ENCODE results near the gene TRIM17. TPM values are rescaled to one million over a fixed set of nuclear protein-coding genes. Genes with fewer than 3 reads are reported as not detected.

TRIM17 gene
- total and polyA plus RNA-seq, 9 of the 15 experiments (the other 6 are each of a cell fraction or from before 2014, with no cell fraction given) = not detected

DNA sequence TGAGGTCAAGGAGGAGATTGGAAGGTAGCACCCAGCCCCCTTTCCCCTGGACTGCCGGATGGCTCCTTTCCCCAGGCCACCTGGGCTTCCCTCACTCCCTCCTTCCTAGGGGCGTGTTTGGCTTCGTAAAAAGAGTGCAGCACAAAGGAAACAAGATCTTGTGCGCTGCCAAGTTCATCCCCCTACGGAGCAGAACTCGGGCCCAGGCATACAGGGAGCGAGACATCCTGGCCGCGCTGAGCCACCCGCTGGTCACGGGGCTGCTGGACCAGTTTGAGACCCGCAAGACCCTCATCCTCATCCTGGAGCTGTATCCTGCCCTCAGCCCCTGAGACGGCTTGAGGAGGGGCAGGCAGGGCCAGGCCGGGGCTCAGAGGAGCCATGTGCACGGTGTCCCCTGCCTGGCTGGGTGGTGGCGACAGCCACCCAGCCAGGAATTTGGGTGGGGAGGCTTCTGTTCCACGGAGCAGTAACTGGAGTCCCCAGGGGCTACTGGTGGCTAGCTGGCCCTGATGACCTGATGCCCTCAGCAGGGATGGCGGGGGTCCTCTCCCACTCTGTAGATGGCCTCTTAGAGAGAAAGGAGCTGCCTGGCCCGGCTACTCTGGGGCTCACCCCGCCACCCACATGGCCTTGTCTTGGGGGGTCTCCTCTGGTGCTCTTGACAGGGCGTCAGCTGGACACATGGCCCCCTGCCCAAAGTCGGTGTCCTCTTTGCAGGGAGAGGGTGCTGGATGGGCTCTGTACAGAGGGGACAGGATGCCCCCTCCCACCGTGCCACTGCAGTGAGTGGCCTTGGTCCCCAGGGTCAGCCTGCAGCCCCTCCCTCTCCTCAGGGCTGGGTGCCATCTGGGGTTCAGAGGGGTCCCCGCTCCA lies 49.6 kb downstream of the TRIM17 start:
- DNase-seq (ENCODE audit: extremely low read depth in 1 of 4, low spot score in 3 of 4) = no peak
- H3K27ac ChIP-seq (ENCODE audit: extremely low read depth, low read depth, low read length) = peak overlapping the region; percentile 85
- H3K9me3 ChIP-seq (replicated peaks; ENCODE audit: control insufficient read depth, insufficient read depth, low read depth, low read length) = no peaks in the 10 kb centered on the region
- no peaks in the 10 kb centered on the region for H4K20me1 ChIP-seq (replicated peaks; ENCODE audit: control insufficient read depth, insufficient read depth, low read length)
- H3K36me3 ChIP-seq (ENCODE audit: control insufficient read depth, insufficient read depth, low read length) = no peaks in the 10 kb centered on the region
- no TSS peak for BruUV-seq (replicated peaks)
- WGBS (ENCODE audit: insufficient coverage, low coverage, missing lambda C conversion rate) = 75% methylated on average over 24 of the region's 24 CpGs
- in situ Hi-C loops (cut with MboI) = no loop called here
- peak overlapping the region; percentile 71 to 91; a peak in 3 of 4 replicates for H3K9ac ChIP-seq (ENCODE audit: insufficient read depth in 1 of 2, low read depth in 2 of 2, low read length in 2 of 2)
- ChIA-PET CTCF (ENCODE audit: low intra/inter-chr PET ratio) (interaction anchor here (0.6 kb wide), 1 partner anchor 46 kb away, joined by 4 read pairs; no protein-coding TSS in a partner anchor), POLR2A (interaction anchor here (0.6 to 1.8 kb wide), 4 partner anchors 10 to 89 kb away, joined by 3 to 16 read pairs (median 4); a partner anchor contains a TSS)
- TF ChIP-seq TBP (optimal IDR thresholded peaks at IDR 0.05; ENCODE audit: low read depth, low read length) (no peak), ELF1 (tag; IDR thresholded peaks at IDR 0.05) (no peak), PTBP1 (IDR thresholded peaks at IDR 0.05; ENCODE audit: low read depth, low read length) (0 out of 2 replicates have a peak, but pooled peaks have one; percentile 38), FOXP1 (CRISPR knock-in tag; IDR thresholded peaks at IDR 0.05) (no peak), MTF1 (CRISPR knock-in tag; IDR thresholded peaks at IDR 0.05; ENCODE audit: borderline replicate concordance) (no peak), FOXK1 (CRISPR knock-in tag; IDR thresholded peaks at IDR 0.05; ENCODE audit: borderline replicate concordance) (no peak), SMARCE1 (IDR thresholded peaks at IDR 0.05) (no peak), HCFC1 (IDR thresholded peaks at IDR 0.05; ENCODE audit: low read depth, low read length) (no peak), ZNF12 (CRISPR knock-in tag; IDR thresholded peaks at IDR 0.05) (0 out of 2 replicates have a peak, but pooled peaks have one; percentile 37), ZNF311 (CRISPR knock-in tag; IDR thresholded peaks at IDR 0.05) (no peak), ZBTB7A (IDR thresholded peaks at IDR 0.05; ENCODE audit: borderline replicate concordance, control insufficient read depth, low read depth, low read length) (peak; percentile 62; the same call in 1 of the 2 replicates), CBFB (CRISPR knock-in tag; IDR thresholded peaks at IDR 0.05) (0 out of 2 replicates have a peak, but pooled peaks have one; percentile 16)
- TF ChIP-seq, protein P1, sequence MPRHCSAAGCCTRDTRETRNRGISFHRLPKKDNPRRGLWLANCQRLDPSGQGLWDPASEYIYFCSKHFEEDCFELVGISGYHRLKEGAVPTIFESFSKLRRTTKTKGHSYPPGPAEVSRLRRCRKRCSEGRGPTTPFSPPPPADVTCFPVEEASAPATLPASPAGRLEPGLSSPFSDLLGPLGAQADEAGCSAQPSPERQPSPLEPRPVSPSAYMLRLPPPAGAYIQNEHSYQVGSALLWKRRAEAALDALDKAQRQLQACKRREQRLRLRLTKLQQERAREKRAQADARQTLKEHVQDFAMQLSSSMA (CRISPR knock-in tag; IDR thresholded peaks at IDR 0.05) = no peak
- TF ChIP-seq, protein P2, sequence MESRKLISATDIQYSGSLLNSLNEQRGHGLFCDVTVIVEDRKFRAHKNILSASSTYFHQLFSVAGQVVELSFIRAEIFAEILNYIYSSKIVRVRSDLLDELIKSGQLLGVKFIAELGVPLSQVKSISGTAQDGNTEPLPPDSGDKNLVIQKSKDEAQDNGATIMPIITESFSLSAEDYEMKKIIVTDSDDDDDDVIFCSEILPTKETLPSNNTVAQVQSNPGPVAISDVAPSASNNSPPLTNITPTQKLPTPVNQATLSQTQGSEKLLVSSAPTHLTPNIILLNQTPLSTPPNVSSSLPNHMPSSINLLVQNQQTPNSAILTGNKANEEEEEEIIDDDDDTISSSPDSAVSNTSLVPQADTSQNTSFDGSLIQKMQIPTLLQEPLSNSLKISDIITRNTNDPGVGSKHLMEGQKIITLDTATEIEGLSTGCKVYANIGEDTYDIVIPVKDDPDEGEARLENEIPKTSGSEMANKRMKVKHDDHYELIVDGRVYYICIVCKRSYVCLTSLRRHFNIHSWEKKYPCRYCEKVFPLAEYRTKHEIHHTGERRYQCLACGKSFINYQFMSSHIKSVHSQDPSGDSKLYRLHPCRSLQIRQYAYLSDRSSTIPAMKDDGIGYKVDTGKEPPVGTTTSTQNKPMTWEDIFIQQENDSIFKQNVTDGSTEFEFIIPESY (CRISPR knock-in tag; IDR thresholded peaks at IDR 0.05) = peak; percentile 87
- no peak for ATAC-seq
- H2AFZ ChIP-seq (ENCODE audit: low read depth, low read length) = peak overlapping the region; percentile 80
- H3K27me3 ChIP-seq (ENCODE audit: control insufficient read depth in 2 of 2, insufficient read depth in 2 of 2, low read length in 2 of 2) = no peaks in the 10 kb centered on the region
- intact Hi-C loops (cut with micrococcal nuclease) = no loop called here
- H3K9me1 ChIP-seq (ENCODE audit: control insufficient read depth, insufficient read depth, low read length) = no peaks in the 10 kb centered on the region
- H3K4me1 ChIP-seq (replicated peaks in 1 of 2; ENCODE audit: control insufficient read depth in 2 of 2, insufficient read depth in 2 of 2, low read length in 2 of 2) = peaks cover 40 to 93% of the 10 kb centered on the region in 2 experiments
- H3K4me3 ChIP-seq = peak overlapping the region; percentile 34; the same call in 1 of the 2 replicates
- peaks cover 20% of the 10 kb centered on the region; the same call in 2 of the 3 replicates for H3K79me2 ChIP-seq (ENCODE audit: control insufficient read depth, insufficient read depth, low read length)
- H3K4me2 ChIP-seq (ENCODE audit: insufficient read depth, low read length) = peak overlapping the region; percentile 81
- FAIRE-seq = no peak

Data from K562 (cell line).